HT1080 (cell line): ENCODE results near the gene IL17REL. TPM values are rescaled to one million over a fixed set of nuclear protein-coding genes. Genes with fewer than 3 reads are reported as not detected.
A peak's percentile ranks its signal among the peaks of the same experiment; 100 is the strongest.
"Not testable (repeated sequence)": the region's sequence is repeated elsewhere in the genome, so short reads cannot be mapped to it uniquely, and the experiment has no call there.

Source experiments
- DNase-seq: peaks from one replicate; pipeline ENCODE4 v3.0.0-alpha.2; 2015; ENCODE audit warnings: low read depth
- total RNA-seq: library from RNA; depleted of rRNA; stranded (reverse); fragments of >200 nt; shearing (Covaris generic); gene quantifications from 2 replicates; pipeline ENCODE4 v1.2.3, GENCODE V29; 2014

The IL17REL gene
- total RNA-seq, 1 experiment from 2014 or later: not detected

- DNase-seq: peak; percentile 31
Measured at GRCh38 chr22:49992921-49993648, 19.5 kb downstream of the IL17REL start.

- no peak for DNase-seq
Measured at GRCh38 chr22:49991907-49992533, 20.5 kb downstream of the IL17REL start.

GRCh38 chr22:49991167-49991566 is 21.4 kb downstream of the IL17REL start:
- DNase-seq: no peak

- DNase-seq: not testable (repeated sequence)
Measured at GRCh38 chr22:49989826-49990225, 22.7 kb downstream of the IL17REL start.

GRCh38 chr22:49986325-49986724 is 26.2 kb downstream of the IL17REL start:
- DNase-seq: no peak

- DNase-seq: no peak
Measured at GRCh38 chr22:49983148-49984042, 29.2 kb downstream of the IL17REL start.

- DNase-seq: not testable (repeated sequence)
Measured at GRCh38 chr22:49981799-49982198, 30.8 kb downstream of the IL17REL start.

- peak; percentile 30 for DNase-seq
Measured at GRCh38 chr22:49979587-49980264, 32.8 kb downstream of the IL17REL start.

GRCh38 chr22:49977578-49977977 is 35.0 kb downstream of the IL17REL start:
- DNase-seq: no peak

- DNase-seq: no peak
Measured at GRCh38 chr22:49976439-49977175, 36.0 kb downstream of the IL17REL start.

GRCh38 chr22:49975543-49976389 is 36.8 kb downstream of the IL17REL start:
- DNase-seq: no peak

GRCh38 chr22:49973018-49973961 is 39.3 kb downstream of the IL17REL start:
- no peak for DNase-seq

- DNase-seq: no peak
Measured at GRCh38 chr22:49972163-49973017, 40.2 kb downstream of the IL17REL start.

- DNase-seq: no peak
Measured at GRCh38 chr22:49971232-49972162, 41.1 kb downstream of the IL17REL start.

- peak; percentile 98 for DNase-seq
Measured at GRCh38 chr22:49970528-49971231, 41.9 kb downstream of the IL17REL start.
